Measurements from ENCODE around the gene ZDHHC14. TPM values are rescaled to one million over a fixed set of nuclear protein-coding genes. Genes with fewer than 3 reads are reported as not detected.
A peak's percentile ranks its signal among the peaks of the same experiment; 100 is the strongest.

Gene ZDHHC14
- total RNA-seq, 2 experiments from 2014 or later: 10.7 to 12.1 TPM

DNA sequence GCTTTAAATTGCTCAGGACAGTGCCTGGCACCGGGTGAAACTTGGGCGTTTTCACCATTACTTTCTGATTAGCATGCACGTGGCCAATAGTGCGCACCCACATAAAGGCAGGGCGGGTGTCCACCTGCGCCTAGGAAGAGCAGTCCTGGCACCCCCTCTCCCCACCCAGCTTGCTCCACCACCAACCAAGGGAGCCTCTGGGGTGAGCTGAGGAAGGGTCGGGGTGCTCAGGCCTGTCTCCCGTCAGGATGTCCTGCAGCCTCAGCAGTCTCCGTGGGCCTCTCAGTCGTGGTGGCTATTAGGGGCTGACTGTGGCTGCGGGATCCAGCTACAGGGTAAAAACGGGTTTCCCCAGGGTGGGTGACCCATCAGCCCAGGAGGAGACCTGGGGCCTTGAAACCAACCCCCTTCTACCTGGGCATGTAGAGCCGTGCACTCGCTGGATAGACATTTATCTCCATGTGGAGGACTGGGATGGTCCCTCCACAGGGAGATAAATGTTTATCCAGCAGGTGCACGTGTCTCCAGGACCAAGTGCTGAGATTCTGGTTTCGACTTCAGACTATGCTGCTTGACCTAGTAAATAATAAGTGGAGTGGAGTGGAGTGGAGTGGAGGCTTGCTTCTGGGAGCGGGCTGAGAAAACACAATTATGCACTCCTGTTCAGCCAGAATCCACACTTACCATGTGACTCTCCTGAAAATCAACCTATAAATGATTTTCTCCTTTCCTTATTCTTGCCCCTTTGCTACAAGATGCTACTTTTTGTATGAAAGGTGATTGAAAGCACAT, 91.1 kb downstream of the ZDHHC14 start:
- H3K27me3 Mint-ChIP-seq (ENCODE audit: low read depth): peaks cover 8% of the 10 kb centered on the region
- H3K27ac Mint-ChIP-seq: no peak overlapping the region
- H3K4me3 Mint-ChIP-seq: no peak overlapping the region
- CTCF ChIA-PET: no interaction called here
- ATAC-seq (no peak), DNase-seq (no peak)
- POLR2A ChIA-PET: no interaction called here
- peaks cover 13% of the 10 kb centered on the region for H3K9me3 Mint-ChIP-seq (ENCODE audit: insufficient read depth)
- peaks cover 20% of the 10 kb centered on the region for H3K4me1 Mint-ChIP-seq (ENCODE audit: low read depth)
- peaks cover 9% of the 10 kb centered on the region for H3K36me3 Mint-ChIP-seq (ENCODE audit: low read depth)

DNA sequence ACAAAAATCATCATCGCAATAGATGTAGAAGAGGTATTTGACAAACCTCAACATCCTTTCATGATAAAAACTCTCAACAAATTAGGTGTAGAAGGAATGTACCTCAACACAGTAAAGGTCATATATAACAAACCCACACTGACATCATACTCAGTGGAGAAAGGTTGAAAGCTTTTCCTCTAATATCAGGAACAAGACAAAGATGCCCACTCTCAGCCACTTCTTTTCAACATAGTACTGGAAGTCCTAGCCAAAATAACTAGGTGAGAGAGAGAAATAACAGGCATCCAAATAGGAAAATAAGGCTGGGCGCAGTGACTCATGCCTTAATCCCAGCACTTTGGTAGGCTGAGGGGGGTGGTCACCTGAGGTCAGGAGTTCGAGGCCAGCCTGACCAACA, 95.8 kb downstream of the ZDHHC14 start:
- H3K4me1 Mint-ChIP-seq (ENCODE audit: low read depth): peaks cover 28% of the 10 kb centered on the region
- no peak overlapping the region for H3K4me3 Mint-ChIP-seq
- POLR2A ChIA-PET: interaction anchor here (0.6 kb wide), 1 partner anchor 1363 kb away, joined by 3 read pairs; no protein-coding TSS in a partner anchor
- H3K27me3 Mint-ChIP-seq (ENCODE audit: low read depth): peaks cover 8% of the 10 kb centered on the region
- H3K36me3 Mint-ChIP-seq (ENCODE audit: low read depth): peaks cover 10% of the 10 kb centered on the region
- H3K27ac Mint-ChIP-seq: no peak overlapping the region
- ATAC-seq: no peak
- no peak for DNase-seq
- CTCF ChIA-PET: no interaction called here
- H3K9me3 Mint-ChIP-seq (ENCODE audit: insufficient read depth): peaks cover 13% of the 10 kb centered on the region

DNA sequence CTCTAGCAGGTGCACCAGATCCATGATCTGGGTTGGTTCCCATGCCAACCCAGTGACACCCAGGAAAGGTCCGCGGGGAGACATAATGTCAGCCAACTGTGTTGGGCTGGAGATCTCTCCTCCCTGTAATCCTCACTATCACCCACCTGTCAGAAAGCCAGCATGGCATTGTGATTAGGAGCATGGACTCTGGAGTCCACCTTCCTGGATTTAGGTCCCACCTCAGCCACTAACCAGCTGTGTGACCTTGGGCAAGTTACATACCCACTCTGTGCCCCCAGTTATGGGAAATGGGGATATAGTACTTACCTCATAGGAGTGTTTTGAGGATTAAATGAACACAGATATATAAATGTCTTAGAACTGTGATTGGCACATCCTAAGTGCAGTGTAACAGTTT, 97.9 kb downstream of the ZDHHC14 start:
- Mint-ChIP-seq H3K4me3 (no peak overlapping the region), H3K4me1 (ENCODE audit: low read depth) (peaks cover 30% of the 10 kb centered on the region), H3K9me3 (ENCODE audit: insufficient read depth) (peaks cover 13% of the 10 kb centered on the region), H3K36me3 (ENCODE audit: low read depth) (peaks cover 13% of the 10 kb centered on the region), H3K27ac (no peak overlapping the region), H3K27me3 (ENCODE audit: low read depth) (peaks cover 8% of the 10 kb centered on the region)
- ChIA-PET POLR2A (no interaction called here), CTCF (no interaction called here)
- ATAC-seq (no peak), DNase-seq (no peak)

- DNase-seq: no peak
- ChIA-PET POLR2A (no interaction called here), CTCF (no interaction called here)
- H3K36me3 Mint-ChIP-seq (ENCODE audit: low read depth): peaks cover 13% of the 10 kb centered on the region
- peaks cover 13% of the 10 kb centered on the region for H3K9me3 Mint-ChIP-seq (ENCODE audit: insufficient read depth)
- H3K4me1 Mint-ChIP-seq (ENCODE audit: low read depth): peaks cover 24% of the 10 kb centered on the region
- H3K27ac Mint-ChIP-seq: no peak overlapping the region
- H3K27me3 Mint-ChIP-seq (ENCODE audit: low read depth): peaks cover 2% of the 10 kb centered on the region
- no peak overlapping the region for H3K4me3 Mint-ChIP-seq
- no peak for ATAC-seq
These were observed 98.7 kb downstream of the ZDHHC14 start for GRCh38 chr6:157479464-157480303.

DNA sequence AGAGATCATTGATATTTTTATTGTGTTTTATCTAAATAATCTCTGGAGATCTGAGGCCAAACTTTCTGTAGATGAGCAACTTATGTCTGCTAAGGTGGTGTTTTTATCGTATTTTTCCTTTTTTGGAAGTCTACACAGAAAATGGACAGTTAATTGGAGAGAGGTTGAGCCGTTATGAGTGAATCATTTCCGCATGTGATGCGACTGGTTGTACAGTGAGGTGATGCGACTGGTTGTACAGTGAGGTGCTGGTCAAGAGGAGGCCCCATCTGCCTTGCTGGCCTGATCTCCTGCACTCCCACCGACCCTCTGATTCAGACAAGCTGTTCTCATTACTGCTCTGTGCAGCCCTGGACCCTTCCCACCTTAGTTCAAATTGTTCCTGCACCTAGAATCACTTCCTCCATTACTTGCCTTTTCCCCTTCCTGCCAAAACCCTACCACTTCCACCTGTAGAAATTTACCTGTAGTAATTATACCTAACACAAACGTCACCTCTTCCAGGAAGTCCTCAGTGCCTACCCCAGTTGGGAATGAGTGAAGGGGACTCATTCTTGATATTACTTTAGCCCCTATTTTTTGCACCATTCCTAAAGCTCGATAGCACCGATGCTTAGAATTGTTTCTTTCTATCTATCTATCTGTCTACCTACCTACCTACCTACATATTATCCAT, 100.3 kb downstream of the ZDHHC14 start:
- ChIA-PET CTCF (interaction anchor here (1.0 to 1.4 kb wide), 2 partner anchors 9 to 18 kb away, joined by 3 read pairs; no protein-coding TSS in a partner anchor), POLR2A (no interaction called here)
- Mint-ChIP-seq H3K4me3 (no peak overlapping the region), H3K27me3 (ENCODE audit: low read depth) (no peaks in the 10 kb centered on the region), H3K4me1 (ENCODE audit: low read depth) (peaks cover 27% of the 10 kb centered on the region), H3K9me3 (ENCODE audit: insufficient read depth) (peaks cover 2% of the 10 kb centered on the region), H3K27ac (no peak overlapping the region), H3K36me3 (ENCODE audit: low read depth) (peaks cover 7% of the 10 kb centered on the region)
- DNase-seq (no peak), ATAC-seq (no peak)

DNA sequence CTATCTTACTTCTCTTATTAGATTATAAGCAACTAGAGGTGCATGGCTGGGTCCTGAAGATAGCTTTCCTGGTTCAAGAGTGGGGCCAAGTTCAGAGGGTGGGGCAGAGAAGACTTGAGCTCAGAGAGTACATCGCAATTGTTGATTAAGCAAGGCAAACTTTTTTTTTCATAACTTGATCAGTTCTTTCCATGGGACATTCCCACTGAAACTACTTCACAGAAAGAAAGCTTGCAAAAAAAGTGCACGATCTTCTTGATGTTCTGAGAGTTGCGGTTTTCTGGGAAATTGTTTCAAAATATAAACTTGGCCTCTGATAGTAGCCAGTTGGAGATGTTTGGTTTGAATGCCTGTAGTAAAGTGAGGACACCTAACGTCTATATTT, 100.9 kb downstream of the ZDHHC14 start:
- ATAC-seq (no peak), DNase-seq (no peak)
- peaks cover 6% of the 10 kb centered on the region for H3K36me3 Mint-ChIP-seq (ENCODE audit: low read depth)
- H3K4me3 Mint-ChIP-seq: no peak overlapping the region
- H3K27me3 Mint-ChIP-seq (ENCODE audit: low read depth): no peaks in the 10 kb centered on the region
- POLR2A ChIA-PET: no interaction called here
- no peak overlapping the region for H3K27ac Mint-ChIP-seq
- no peaks in the 10 kb centered on the region for H3K9me3 Mint-ChIP-seq (ENCODE audit: insufficient read depth)
- peaks cover 27% of the 10 kb centered on the region for H3K4me1 Mint-ChIP-seq (ENCODE audit: low read depth)
- CTCF ChIA-PET: interaction anchor here (1.4 kb wide), 1 partner anchor 9 kb away, joined by 3 read pairs; no protein-coding TSS in a partner anchor

- POLR2A ChIA-PET: interaction anchor here (0.6 kb wide), 1 partner anchor 134 kb away, joined by 3 read pairs; no protein-coding TSS in a partner anchor
- no peak overlapping the region for H3K4me3 Mint-ChIP-seq
These were observed 102.8 kb downstream of the ZDHHC14 start for GRCh38 chr6:157483770-157484169.

DNA sequence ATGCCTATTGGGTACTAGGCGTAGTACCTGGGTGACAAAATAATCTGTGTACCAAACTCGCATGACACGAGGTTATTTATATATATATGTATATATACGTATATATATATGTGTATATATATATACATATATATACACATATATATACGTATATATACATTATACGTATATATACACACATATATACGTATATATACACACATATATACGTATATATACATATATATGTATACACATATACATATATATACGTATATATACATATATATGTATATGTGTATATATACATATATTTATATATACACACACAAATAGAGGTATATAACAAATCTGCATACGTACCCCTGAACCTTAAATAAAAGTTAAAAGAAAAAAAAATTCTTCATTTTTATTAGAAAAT, 103.2 kb downstream of the ZDHHC14 start:
- ATAC-seq (no peak), DNase-seq (no peak)
- peaks cover 6% of the 10 kb centered on the region for H3K36me3 Mint-ChIP-seq (ENCODE audit: low read depth)
- H3K9me3 Mint-ChIP-seq (ENCODE audit: insufficient read depth): no peaks in the 10 kb centered on the region
- CTCF ChIA-PET: no interaction called here
- no peak overlapping the region for H3K4me3 Mint-ChIP-seq
- no peak overlapping the region for H3K27ac Mint-ChIP-seq
- POLR2A ChIA-PET: no interaction called here
- no peaks in the 10 kb centered on the region for H3K27me3 Mint-ChIP-seq (ENCODE audit: low read depth)
- H3K4me1 Mint-ChIP-seq (ENCODE audit: low read depth): peaks cover 49% of the 10 kb centered on the region

More at GRCh38 chr6:157483770-157484169, 102.8 kb downstream of the ZDHHC14 start:
- CTCF ChIA-PET: no interaction called here
- Mint-ChIP-seq H3K4me1 (ENCODE audit: low read depth) (peaks cover 45% of the 10 kb centered on the region), H3K36me3 (ENCODE audit: low read depth) (peaks cover 6% of the 10 kb centered on the region), H3K27me3 (ENCODE audit: low read depth) (no peaks in the 10 kb centered on the region), H3K9me3 (ENCODE audit: insufficient read depth) (no peaks in the 10 kb centered on the region), H3K27ac (no peak overlapping the region)
- ATAC-seq (no peak), DNase-seq (no peak)

GRCh38 chr6:157486572-157486971, 105.6 kb downstream of the ZDHHC14 start:
- peaks cover 9% of the 10 kb centered on the region for H3K27me3 Mint-ChIP-seq (ENCODE audit: low read depth)
- peak overlapping the region; percentile 81 for H3K27ac Mint-ChIP-seq
- ATAC-seq (peak; percentile 85), DNase-seq (peak; percentile 68)
- peak overlapping the region; percentile 24 for H3K4me3 Mint-ChIP-seq
- peaks cover 59% of the 10 kb centered on the region for H3K4me1 Mint-ChIP-seq (ENCODE audit: low read depth)
- ChIA-PET CTCF (interaction anchor here (1.0 to 1.5 kb wide), 2 partner anchors 25 to 40 kb away, joined by 3 to 7 read pairs; no protein-coding TSS in a partner anchor), POLR2A (interaction anchor here (1.0 to 1.4 kb wide), 3 partner anchors 12 to 107 kb away, joined by 3 to 5 read pairs (median 4); no protein-coding TSS in a partner anchor)
- no peaks in the 10 kb centered on the region for H3K9me3 Mint-ChIP-seq (ENCODE audit: insufficient read depth)
- H3K36me3 Mint-ChIP-seq (ENCODE audit: low read depth): peaks cover 3% of the 10 kb centered on the region

GRCh38 chr6:157487110-157487773, 106.3 kb downstream of the ZDHHC14 start:
- ChIA-PET POLR2A (interaction anchor here (1.0 to 1.4 kb wide), 3 partner anchors 12 to 107 kb away, joined by 3 to 5 read pairs (median 4); no protein-coding TSS in a partner anchor), CTCF (interaction anchor here (1.0 to 1.5 kb wide), 2 partner anchors 25 to 40 kb away, joined by 3 to 7 read pairs; no protein-coding TSS in a partner anchor)
- ATAC-seq (peak; percentile 29), DNase-seq (no peak)
- H3K4me1 Mint-ChIP-seq (ENCODE audit: low read depth): peaks cover 58% of the 10 kb centered on the region
- peak overlapping the region; percentile 81 for H3K27ac Mint-ChIP-seq
- peaks cover 3% of the 10 kb centered on the region for H3K36me3 Mint-ChIP-seq (ENCODE audit: low read depth)
- no peaks in the 10 kb centered on the region for H3K9me3 Mint-ChIP-seq (ENCODE audit: insufficient read depth)
- H3K27me3 Mint-ChIP-seq (ENCODE audit: low read depth): peaks cover 9% of the 10 kb centered on the region
- H3K4me3 Mint-ChIP-seq: no peak overlapping the region

GRCh38 chr6:157488058-157488457, 107.1 kb downstream of the ZDHHC14 start:
- H3K27me3 Mint-ChIP-seq (ENCODE audit: low read depth): peaks cover 9% of the 10 kb centered on the region
- H3K4me3 Mint-ChIP-seq: no peak overlapping the region
- ChIA-PET POLR2A (no interaction called here), CTCF (no interaction called here)
- peaks cover 3% of the 10 kb centered on the region for H3K36me3 Mint-ChIP-seq (ENCODE audit: low read depth)
- DNase-seq (no peak), ATAC-seq (no peak)
- no peak overlapping the region for H3K27ac Mint-ChIP-seq
- H3K4me1 Mint-ChIP-seq (ENCODE audit: low read depth): peaks cover 58% of the 10 kb centered on the region
- no peaks in the 10 kb centered on the region for H3K9me3 Mint-ChIP-seq (ENCODE audit: insufficient read depth)
